Stimulated activated CD4-positive, alpha-beta T cell treated with anti-CD3 and anti-CD28 coated beads, TNF-alpha, amount 100 ng/mL, for 48 hours (primary cell): ENCODE results near the gene AGBL5.
A peak's percentile ranks its signal among the peaks of the same experiment; 100 is the strongest.
"Not testable (repeated sequence)": the region's sequence is repeated elsewhere in the genome, so short reads cannot be mapped to it uniquely, and the experiment has no call there.

Source experiments
- DNase-seq, 3 donors: peaks; one replicate each; pipeline ENCODE4 v3.0.0-alpha.2; 2020; ENCODE audit warnings: low read depth in 3 of 3

Gene AGBL5

GRCh38 chr2:27051902-27052645 lies 606 bp downstream of the AGBL5 start:
- DNase-seq: no peak

- no peak for DNase-seq
These were observed 1.9 kb downstream of the AGBL5 start for GRCh38 chr2:27053321-27053720.

GRCh38 chr2:27053776-27054175 lies 2.3 kb downstream of the AGBL5 start:
- DNase-seq: no peak

GRCh38 chr2:27054721-27055120 lies 3.3 kb downstream of the AGBL5 start:
- DNase-seq: no peak

- DNase-seq: no peak
These were observed 5.7 kb downstream of the AGBL5 start for GRCh38 chr2:27057184-27057583.

GRCh38 chr2:27058210-27058609 lies 6.7 kb downstream of the AGBL5 start:
- no peak for DNase-seq

- DNase-seq: no peak
These were observed 7.8 kb downstream of the AGBL5 start for GRCh38 chr2:27059141-27059820.

GRCh38 chr2:27060323-27060722 lies 8.9 kb downstream of the AGBL5 start:
- DNase-seq: no peak

- DNase-seq: no peak
These were observed 13.7 kb downstream of the AGBL5 start for GRCh38 chr2:27065128-27065527.

- no peak for DNase-seq
These were observed 15.9 kb downstream of the AGBL5 start for GRCh38 chr2:27067385-27067784.

GRCh38 chr2:27069436-27069835 lies 18.0 kb downstream of the AGBL5 start:
- DNase-seq: no peak

GRCh38 chr2:27069961-27070618 lies 18.6 kb downstream of the AGBL5 start:
- DNase-seq: no peak

- no peak for DNase-seq
These were observed 19.3 kb downstream of the AGBL5 start for GRCh38 chr2:27070653-27071276.

- DNase-seq: peak; percentile 76 to 88 (median 83)
These were observed 20.0 kb downstream of the AGBL5 start, which contains the start of gene OST4 for GRCh38 chr2:27071277-27071989. TSS of gene OST4 (minus strand) at chr2:27071654.

GRCh38 chr2:27071990-27072830 lies 20.7 kb downstream of the AGBL5 start:
- DNase-seq: peak in 2 of 3 donors; percentile 21 to 22

GRCh38 chr2:27072920-27073319 lies 21.5 kb downstream of the AGBL5 start:
- no peak for DNase-seq

- no peak for DNase-seq
These were observed 22.3 kb downstream of the AGBL5 start for GRCh38 chr2:27073782-27074181.

- DNase-seq: no peak
These were observed 23.5 kb downstream of the AGBL5 start for GRCh38 chr2:27074738-27075565.

GRCh38 chr2:27075566-27075871 lies 24.1 kb downstream of the AGBL5 start:
- not testable (repeated sequence) for DNase-seq

GRCh38 chr2:27076323-27076722 lies 24.9 kb downstream of the AGBL5 start:
- DNase-seq: no peak
